Breast epithelium (tissue), 4 donors: Measurements from ENCODE around the gene ANO8. TPM values are rescaled to one million over a fixed set of nuclear protein-coding genes. Genes with fewer than 3 reads are reported as not detected.

Source experiments
- DNase-seq, 2 donors: peaks; one replicate each; pipeline ENCODE4 v3.0.0-alpha.2; 2019; ENCODE audit warnings: low spot score in 2 of 2
- H3K27ac ChIP-seq, 2 donors: fragments of 200-600 bp; sonication (generic) in 1 of 2; one replicate each; pipeline ENCODE4 v1.5.1; 2016 to 2019; ENCODE audit warnings: mild to moderate bottlenecking in 1 of 2
- H3K27me3 ChIP-seq, 2 donors: fragments of 200-600 bp; sonication (generic) in 1 of 2; one replicate each; pipeline versions ENCODE4 v1.5.1 to v1.6.0; 2017 to 2019; ENCODE audit warnings: control low read depth in 1 of 2, mild to moderate bottlenecking in 1 of 2
- H3K36me3 ChIP-seq: fragments of 200-600 bp; one replicate; pipeline ENCODE4 v1.5.1; 2019
- H3K4me1 ChIP-seq, 2 donors: fragments of 200-600 bp; sonication (generic); one replicate each; pipeline ENCODE4 v1.5.1; 2016 to 2019; ENCODE audit warnings: control low read depth in 1 of 2
- H3K4me3 ChIP-seq, 3 donors: fragments of 200-600 bp; sonication (generic); 1 replicate in 2 of 3; 2 replicates in 1 of 3; pipeline ENCODE4 v1.5.1; 2016 to 2019; ENCODE audit warnings: mild to moderate bottlenecking in 3 of 3, moderate library complexity in 2 of 3
- H3K9me3 ChIP-seq, 2 donors: fragments of 200-600 bp; sonication (generic) in 1 of 2; one replicate each; pipeline ENCODE4 v1.5.1; 2016 to 2019; ENCODE audit warnings: control low read depth in 1 of 2
- CTCF ChIP-seq, 3 donors: fragments of 450-650 bp; IDR thresholded peaks; one replicate each; pipeline ENCODE4 v1.5.1; 2016 to 2017; ENCODE audit warnings: antibody characterized with exemption in 3 of 3, mild to moderate bottlenecking in 3 of 3, moderate library complexity in 3 of 3
- POLR2A ChIP-seq: fragments of 450-650 bp; IDR thresholded peaks from one replicate; pipeline ENCODE4 v1.6.1; 2016; ENCODE audit warnings: antibody characterized with exemption, mild to moderate bottlenecking, moderate library complexity
- POLR2AphosphoS5 ChIP-seq, 3 donors: sonication (generic); formaldehyde crosslinking; IDR thresholded peaks; one replicate each; pipeline ENCODE4 v1.6.1; 2017; ENCODE audit warnings: antibody characterized with exemption in 3 of 3
- intact Hi-C: fragments of 100-400 bp; cut with DNase I; formaldehyde crosslinking; loops from one replicate; pipeline ENCODE4 v1.15.1; 2023; ENCODE audit warnings: low total_unique reads
- total RNA-seq, 3 donors: library from RNA; depleted of rRNA; stranded (reverse); fragments of >200 nt; gene quantifications; one replicate each; pipeline ENCODE4 v1.1.0, GENCODE V29; 2016

ANO8 gene
- total RNA-seq, 3 donors from 2014 or later, result 5.1 to 7.2 (median 5.9) TPM

DNA sequence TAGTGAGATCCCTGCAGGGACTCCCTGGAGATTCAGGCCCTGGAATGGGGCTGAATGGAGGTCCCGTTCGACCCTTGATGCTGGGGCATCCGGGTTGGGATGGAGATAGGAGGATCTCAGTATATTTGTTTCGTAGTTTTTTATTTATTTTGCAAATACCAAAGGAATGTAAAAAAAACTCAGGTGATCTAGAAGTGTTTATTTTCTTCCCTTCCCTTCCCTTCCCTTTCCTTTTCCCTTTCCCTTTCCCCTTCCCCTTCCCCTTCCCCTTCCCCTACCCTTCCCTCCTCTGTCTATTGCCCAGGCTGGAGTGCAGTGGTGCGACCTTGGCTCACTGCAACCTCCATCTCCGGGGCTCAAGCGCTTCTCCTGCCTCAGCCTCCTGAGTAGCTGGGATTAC lies 7.2 kb upstream of the ANO8 start:
- Histone ChIP-seq H3K36me3 (no peaks in the 10 kb centered on the region), H3K4me1 (peaks cover 0 to 9% of the 10 kb centered on the region in 2 donors), H3K27ac (no peak overlapping the region), H3K4me3 (no peak overlapping the region), H3K9me3 (no peaks in the 10 kb centered on the region), H3K27me3 (no peaks in the 10 kb centered on the region)
- no peak for TF ChIP-seq POLR2A
- TF ChIP-seq CTCF (IDR thresholded peaks at IDR 0.05), result no peak
- TF ChIP-seq POLR2AphosphoS5 (IDR thresholded peaks at IDR 0.05), result no peak
- intact Hi-C loops, result no loop called here
- DNase-seq, result no peak

- Histone ChIP-seq H3K4me3 (no peak overlapping the region), H3K9me3 (no peaks in the 10 kb centered on the region), H3K4me1 (peaks cover 0 to 9% of the 10 kb centered on the region in 2 donors), H3K36me3 (no peaks in the 10 kb centered on the region), H3K27me3 (no peaks in the 10 kb centered on the region), H3K27ac (no peak overlapping the region)
- intact Hi-C loops, result no loop called here
- no peak for TF ChIP-seq POLR2AphosphoS5 (IDR thresholded peaks at IDR 0.05)
- TF ChIP-seq POLR2A, result no peak
- no peak for TF ChIP-seq CTCF (IDR thresholded peaks at IDR 0.05)
- no peak for DNase-seq
These were observed 6.7 kb upstream of the ANO8 start for GRCh38 chr19:17341386-17341785.

DNA sequence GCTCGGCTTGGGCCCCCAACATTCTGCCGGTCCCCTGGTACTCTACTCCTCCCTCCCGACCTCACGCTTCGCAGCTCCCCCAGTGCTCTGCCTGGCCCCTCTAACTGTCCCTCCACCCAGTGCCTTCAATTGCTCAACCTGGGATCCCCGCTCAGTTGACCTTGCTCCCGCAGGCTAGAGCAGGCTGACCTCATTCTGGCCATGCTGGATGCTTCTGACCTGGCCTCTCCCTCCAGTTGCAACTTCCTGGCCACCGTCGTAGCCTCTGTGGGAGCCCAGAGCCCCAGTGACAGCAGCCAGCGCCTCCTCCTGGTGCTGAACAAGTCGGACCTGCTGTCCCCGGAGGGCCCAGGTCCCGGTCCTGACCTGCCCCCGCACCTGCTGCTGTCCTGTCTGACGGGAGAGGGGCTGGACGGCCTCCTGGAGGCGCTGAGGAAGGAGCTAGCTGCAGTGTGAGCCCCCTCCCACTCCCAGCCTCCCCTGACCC lies 6.3 kb upstream of the ANO8 start:
- Histone ChIP-seq H3K9me3 (no peaks in the 10 kb centered on the region), H3K4me1 (peaks cover 0 to 9% of the 10 kb centered on the region in 2 donors), H3K27me3 (no peaks in the 10 kb centered on the region), H3K36me3 (no peaks in the 10 kb centered on the region), H3K27ac (no peak overlapping the region), H3K4me3 (no peak overlapping the region)
- no peak for DNase-seq
- intact Hi-C loops, result no loop called here
- TF ChIP-seq POLR2A, result no peak
- TF ChIP-seq CTCF (IDR thresholded peaks at IDR 0.05), result no peak
- TF ChIP-seq POLR2AphosphoS5 (IDR thresholded peaks at IDR 0.05), result no peak

GRCh38 chr19:17340302-17340870 lies 5.7 kb upstream of the ANO8 start:
- no peak for DNase-seq
- H3K36me3 ChIP-seq, result no peaks in the 10 kb centered on the region
- no peak for TF ChIP-seq POLR2AphosphoS5 (IDR thresholded peaks at IDR 0.05)
- TF ChIP-seq POLR2A, result no peak
- no peak for TF ChIP-seq CTCF (IDR thresholded peaks at IDR 0.05)
- peaks cover 2 to 9% of the 10 kb centered on the region in 2 donors for H3K4me1 ChIP-seq
- intact Hi-C loops, result no loop called here
- H3K4me3 ChIP-seq, result no peak overlapping the region
- no peaks in the 10 kb centered on the region for H3K27me3 ChIP-seq
- no peaks in the 10 kb centered on the region for H3K9me3 ChIP-seq
- no peak overlapping the region for H3K27ac ChIP-seq

GRCh38 chr19:17339088-17339741 lies 4.6 kb upstream of the ANO8 start:
- DNase-seq, result no peak
- H3K4me3 ChIP-seq, result no peak overlapping the region
- H3K27me3 ChIP-seq, result no peaks in the 10 kb centered on the region
- intact Hi-C loops, result no loop called here
- H3K27ac ChIP-seq, result no peak overlapping the region
- peaks cover 5 to 9% of the 10 kb centered on the region in 2 donors for H3K4me1 ChIP-seq
- H3K9me3 ChIP-seq, result no peaks in the 10 kb centered on the region
- TF ChIP-seq POLR2A (no peak), POLR2AphosphoS5 (IDR thresholded peaks at IDR 0.05) (no peak), CTCF (IDR thresholded peaks at IDR 0.05) (no peak)
- no peaks in the 10 kb centered on the region for H3K36me3 ChIP-seq
